HepG2 (cell line): ENCODE data around the gene RTEL1. TPM values are rescaled to one million over a fixed set of nuclear protein-coding genes. Genes with fewer than 3 reads are reported as not detected.

Experiments
- DNMT3B ChIP-seq: conservative IDR thresholded peaks from 2 replicates; pipeline ENCODE4 v1.6.1; 2016; ENCODE audit warnings: missing biosample characterization, control low read depth
- E2F2 ChIP-seq: sonication (generic); formaldehyde crosslinking; IDR thresholded peaks from 2 replicates; pipeline ENCODE4 v1.4.0; 2020; ENCODE audit warnings: missing genetic modification reagents, borderline replicate concordance
- GATA4 ChIP-seq: sonication (generic); IDR thresholded peaks from 2 replicates; pipeline ENCODE4 v1.6.1; 2016; ENCODE audit warnings: antibody characterized with exemption, low read depth, borderline replicate concordance
- KIAA2018 ChIP-seq: sonication (generic); formaldehyde crosslinking; IDR thresholded peaks from 2 replicates; pipeline ENCODE4 v1.5.0; 2020; ENCODE audit warnings: mild to moderate bottlenecking, missing genetic modification reagents, borderline replicate concordance
- NFIC ChIP-seq: IDR thresholded peaks from 2 replicates; pipeline ENCODE4 v1.6.1; 2012; ENCODE audit warnings: mild to moderate bottlenecking, low read length, inconsistent platforms
- THYN1 ChIP-seq: sonication (generic); formaldehyde crosslinking; IDR thresholded peaks from 2 replicates; pipeline ENCODE4 v1.8.1; 2023; ENCODE audit warnings: low read depth, mild to moderate bottlenecking, moderate library complexity, missing genetic modification reagents, borderline replicate concordance
- XBP1 ChIP-seq: sonication (generic); formaldehyde crosslinking; IDR thresholded peaks from 2 replicates; pipeline ENCODE4 v1.5.0; 2020; ENCODE audit warnings: missing genetic modification reagents
- ZEB1 ChIP-seq: IDR thresholded peaks from 2 replicates; pipeline ENCODE4 v1.6.1; 2012; ENCODE audit warnings: mild to moderate bottlenecking, low read depth, inconsistent platforms; ENCODE audit not compliant: insufficient replicate concordance
- ZFP37 ChIP-seq: sonication (generic); formaldehyde crosslinking; IDR thresholded peaks from 2 replicates; pipeline ENCODE4 v1.4.0; 2020; ENCODE audit warnings: missing genetic modification reagents, borderline replicate concordance
- ZIK1 ChIP-seq: sonication (generic); formaldehyde crosslinking; IDR thresholded peaks from 2 replicates; pipeline ENCODE4 v1.5.0; 2020; ENCODE audit warnings: mild to moderate bottlenecking, low read depth, missing genetic modification reagents, borderline replicate concordance
- ZNF34 ChIP-seq: sonication (generic); formaldehyde crosslinking; IDR thresholded peaks from 2 replicates; pipeline ENCODE4 v1.4.0; 2020; ENCODE audit warnings: mild to moderate bottlenecking, missing genetic modification reagents, borderline replicate concordance
- ZNF567 ChIP-seq: sonication (generic); formaldehyde crosslinking; IDR thresholded peaks from 2 replicates; pipeline ENCODE4 v1.8.1; 2023; ENCODE audit warnings: mild to moderate bottlenecking, missing genetic modification reagents, borderline replicate concordance
- ZNF674 ChIP-seq: sonication (generic); formaldehyde crosslinking; IDR thresholded peaks from 2 replicates; pipeline ENCODE4 v1.5.0; 2020; ENCODE audit warnings: low read depth, mild to moderate bottlenecking, missing genetic modification reagents
- ZNF773 ChIP-seq: sonication (generic); formaldehyde crosslinking; IDR thresholded peaks from 2 replicates; pipeline ENCODE4 v1.4.0; 2020; ENCODE audit warnings: missing genetic modification reagents, borderline replicate concordance
- ZNF776 ChIP-seq: sonication (generic); formaldehyde crosslinking; IDR thresholded peaks from 2 replicates; pipeline ENCODE4 v1.4.0; 2020; ENCODE audit warnings: mild to moderate bottlenecking, missing genetic modification reagents
- polyA plus RNA-seq, 8 experiments: library from polyadenylated mRNA; depleted of rRNA in 3 of 8; stranded (reverse) in 7 of 8; unstranded in 1 of 8; fragments of >200 nt; fragmentation: Illumina TruSeq in 4 of 8; extraction: Trizol in 4 of 8; gene quantifications; 2 replicates each; pipeline versions ENCODE4 v1.2.1 to v1.2.3, GENCODE V29; 2011 to 2016; ENCODE audit warnings: low read depth in 4 of 8, missing spikeins in 1 of 8, mixed read lengths in 1 of 8; ENCODE audit not compliant: insufficient read depth in 1 of 8
- total RNA-seq, 5 experiments: library from RNA; depleted of rRNA; stranded (reverse); fragments of >200 nt; fragmentation: Illumina TruSeq; extraction: Trizol; gene quantifications; 2 replicates each; pipeline ENCODE4 v1.2.3, GENCODE V29; 2016; ENCODE audit warnings: low read depth in 1 of 5
- TF ChIP-seq, protein P1 (sequence below): sonication (generic); formaldehyde crosslinking; conservative IDR thresholded peaks from 2 replicates; pipeline ENCODE4 v1.4.0; 2020; ENCODE audit warnings: missing genetic modification reagents

RTEL1 gene
- total and polyA plus RNA-seq, 2 of the 13 experiments (the other 11 are each of a cell fraction or from before 2014, with no cell fraction given) = 21.8 to 36.4 TPM

- TF ChIP-seq ZIK1 (CRISPR knock-in tag) = no peak; the same call in 1 of the 2 replicates
- no peak for TF ChIP-seq ZNF773
- no peak for TF ChIP-seq ZNF34 (CRISPR knock-in tag)
- no peak for TF ChIP-seq KIAA2018
- no peak for TF ChIP-seq ZEB1
- TF ChIP-seq GATA4 = 0 out of 2 replicates have a peak, but pooled peaks have one; percentile 32
- TF ChIP-seq E2F2 (CRISPR knock-in tag) = no peak
- TF ChIP-seq DNMT3B = no peak
- TF ChIP-seq ZNF776 (CRISPR knock-in tag) = no peak
- no peak for TF ChIP-seq ZFP37 (CRISPR knock-in tag)
- no peak for TF ChIP-seq ZNF674 (CRISPR knock-in tag)
- TF ChIP-seq, protein P1, sequence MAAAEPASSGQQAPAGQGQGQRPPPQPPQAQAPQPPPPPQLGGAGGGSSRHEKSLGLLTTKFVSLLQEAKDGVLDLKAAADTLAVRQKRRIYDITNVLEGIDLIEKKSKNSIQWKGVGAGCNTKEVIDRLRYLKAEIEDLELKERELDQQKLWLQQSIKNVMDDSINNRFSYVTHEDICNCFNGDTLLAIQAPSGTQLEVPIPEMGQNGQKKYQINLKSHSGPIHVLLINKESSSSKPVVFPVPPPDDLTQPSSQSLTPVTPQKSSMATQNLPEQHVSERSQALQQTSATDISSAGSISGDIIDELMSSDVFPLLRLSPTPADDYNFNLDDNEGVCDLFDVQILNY (CRISPR knock-in tag) = no peak
- TF ChIP-seq ZNF567 (CRISPR knock-in tag) = no peak
- no peak; the same call in 1 of the 2 replicates for TF ChIP-seq NFIC
- TF ChIP-seq XBP1 (CRISPR knock-in tag) = no peak
- no peak for TF ChIP-seq THYN1
These were observed 86.7 kb downstream of the RTEL1 start (continued) for GRCh38 chr20:63744574-63745423.
